Muscle of leg (tissue), 11 donors: ENCODE results near the gene RIN3. TPM values are rescaled to one million over a fixed set of nuclear protein-coding genes. Genes with fewer than 3 reads are reported as not detected.

Experiments
- DNase-seq: peaks from one replicate; pipeline ENCODE4 v3.0.0; 2013
- H3K27ac ChIP-seq: one replicate; pipeline ENCODE4 v1.5.1; 2013; ENCODE audit warnings: mild to moderate bottlenecking, low read length, control low read depth
- H3K27me3 ChIP-seq: one replicate; pipeline ENCODE4 v1.6.1; 2013; ENCODE audit warnings: low read length; ENCODE audit not compliant: control insufficient read depth, insufficient read depth
- H3K36me3 ChIP-seq: one replicate; pipeline ENCODE4 v1.6.1; 2013; ENCODE audit warnings: low read length; ENCODE audit not compliant: control insufficient read depth, insufficient read depth
- H3K4me1 ChIP-seq: one replicate; pipeline ENCODE4 v1.6.1; 2013; ENCODE audit warnings: low read length; ENCODE audit not compliant: control insufficient read depth, insufficient read depth
- H3K4me3 ChIP-seq: one replicate; pipeline ENCODE4 v1.5.1; 2013; ENCODE audit warnings: low read length, control low read depth
- H3K9me3 ChIP-seq: replicated peaks from 2 replicates; pipeline ENCODE4 v1.6.1; 2013; ENCODE audit warnings: low read depth, low read length; ENCODE audit not compliant: control insufficient read depth
- WGBS: methylation state at CpG from one replicate; pipeline ENCODE4 v1.1.5; 2013; ENCODE audit warnings: missing lambda C conversion rate; ENCODE audit not compliant: insufficient coverage; 5-methylcytosine and 5-hydroxymethylcytosine counted together
- polyA plus RNA-seq, 8 donors: library from polyadenylated mRNA; unstranded; fragments of 120-200 nt; gene quantifications; one replicate each; pipeline versions ENCODE4 v1.2.1 to v1.2.3, GENCODE V29; 2013; ENCODE audit warnings: inconsistent platforms in 1 of 8, low replicate concordance in 1 of 8; ENCODE audit not compliant: insufficient read length in 8 of 8, insufficient read depth in 1 of 8
- total RNA-seq: library from RNA; stranded (reverse); fragments of 120-200 nt; gene quantifications from one replicate; pipeline ENCODE4 v1.2.4, GENCODE V29; 2013

The RIN3 gene
- total and polyA plus RNA-seq, 9 donors = 4.3 to 18.2 (median 14.0) TPM

DNA sequence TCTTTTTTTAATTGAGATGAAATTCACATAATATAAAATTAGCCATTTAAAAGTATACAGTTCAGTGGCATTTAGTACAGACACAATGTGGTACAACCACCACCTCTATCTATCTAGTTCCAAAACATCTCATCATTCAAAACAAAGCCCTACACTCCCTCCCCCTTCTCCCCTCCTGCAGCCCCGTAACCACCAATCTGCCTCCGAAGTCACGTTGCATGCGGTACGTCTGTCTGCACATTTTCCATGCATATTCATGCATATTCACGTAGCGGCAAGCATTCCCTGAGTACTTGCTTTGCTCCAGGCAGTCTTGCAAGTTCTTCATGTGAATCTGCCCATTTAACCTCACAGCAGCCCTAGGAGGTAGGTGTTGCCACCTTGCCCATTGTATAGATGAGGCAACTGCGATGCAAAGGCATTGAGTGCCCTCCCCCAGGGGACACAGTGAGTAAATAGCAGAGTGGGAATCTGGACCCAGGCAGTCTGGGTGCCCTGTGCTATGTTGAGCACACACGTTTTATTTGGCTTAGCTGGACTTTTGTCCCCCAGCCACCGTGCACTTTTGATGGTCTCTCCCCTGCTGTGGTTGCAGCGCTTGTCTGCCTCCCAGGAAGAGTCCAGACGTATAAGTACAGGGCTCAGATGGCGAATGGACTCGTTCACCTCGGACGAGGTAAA is 43.4 kb downstream of the RIN3 start:
- no peak overlapping the region for H3K27ac ChIP-seq
- peaks cover 17% of the 10 kb centered on the region for H3K4me1 ChIP-seq
- no peaks in the 10 kb centered on the region for H3K9me3 ChIP-seq
- no peaks in the 10 kb centered on the region for H3K27me3 ChIP-seq
- no peak for DNase-seq
- H3K36me3 ChIP-seq = peaks cover 39% of the 10 kb centered on the region
- no peak overlapping the region for H3K4me3 ChIP-seq
- 86% methylated on average over 13 of the region's 16 CpGs for WGBS

DNA sequence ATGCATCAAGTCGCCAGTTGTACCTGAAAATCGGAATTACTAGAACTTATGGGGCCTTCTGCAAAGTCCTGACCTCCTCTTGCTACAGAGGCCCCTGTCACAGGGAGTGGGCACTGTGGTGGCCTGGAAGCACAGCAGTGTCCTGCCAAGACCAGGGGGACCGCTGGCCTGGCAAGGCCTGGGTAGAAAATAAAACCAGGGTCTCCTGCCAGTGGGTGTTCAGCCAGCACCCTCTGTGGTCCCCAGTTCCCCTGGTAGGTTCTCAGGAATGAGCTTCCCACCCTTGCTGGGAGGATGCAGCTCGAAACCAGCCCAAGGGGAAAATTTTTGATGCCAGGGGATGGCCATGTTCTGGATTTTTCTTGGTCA is 43.9 kb downstream of the RIN3 start:
- WGBS = 79% methylated on average over 4 of the region's 4 CpGs
- H3K4me3 ChIP-seq = no peak overlapping the region
- H3K27me3 ChIP-seq = no peaks in the 10 kb centered on the region
- H3K36me3 ChIP-seq = peaks cover 39% of the 10 kb centered on the region
- H3K9me3 ChIP-seq = no peaks in the 10 kb centered on the region
- DNase-seq = no peak
- no peak overlapping the region for H3K27ac ChIP-seq
- peaks cover 14% of the 10 kb centered on the region for H3K4me1 ChIP-seq

DNA sequence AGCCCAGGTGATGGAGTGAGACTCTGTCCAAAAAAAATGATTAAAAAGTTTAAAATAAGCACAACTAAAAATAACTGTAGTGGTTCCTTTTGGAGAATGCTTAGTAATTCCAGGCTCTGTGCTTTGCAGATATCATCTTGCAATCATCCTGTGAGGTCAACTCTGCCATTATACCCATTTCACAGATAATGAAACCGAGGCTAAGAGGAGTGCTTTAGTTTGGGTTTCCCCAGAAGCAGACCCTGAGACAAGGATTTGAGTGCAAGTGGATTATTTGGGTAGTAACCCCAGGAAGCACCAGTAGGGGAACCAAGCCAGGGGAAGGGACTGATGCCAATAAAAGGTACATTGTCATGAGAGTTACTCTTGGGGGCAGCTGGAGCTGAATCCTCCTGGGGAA is 44.7 kb downstream of the RIN3 start:
- Histone ChIP-seq H3K9me3 (no peaks in the 10 kb centered on the region), H3K27ac (no peak overlapping the region), H3K4me1 (peaks cover 6% of the 10 kb centered on the region), H3K27me3 (no peaks in the 10 kb centered on the region), H3K4me3 (no peak overlapping the region), H3K36me3 (peaks cover 39% of the 10 kb centered on the region)
- WGBS = 100% methylated on average over 1 of the region's 1 CpG
- DNase-seq = no peak

DNA sequence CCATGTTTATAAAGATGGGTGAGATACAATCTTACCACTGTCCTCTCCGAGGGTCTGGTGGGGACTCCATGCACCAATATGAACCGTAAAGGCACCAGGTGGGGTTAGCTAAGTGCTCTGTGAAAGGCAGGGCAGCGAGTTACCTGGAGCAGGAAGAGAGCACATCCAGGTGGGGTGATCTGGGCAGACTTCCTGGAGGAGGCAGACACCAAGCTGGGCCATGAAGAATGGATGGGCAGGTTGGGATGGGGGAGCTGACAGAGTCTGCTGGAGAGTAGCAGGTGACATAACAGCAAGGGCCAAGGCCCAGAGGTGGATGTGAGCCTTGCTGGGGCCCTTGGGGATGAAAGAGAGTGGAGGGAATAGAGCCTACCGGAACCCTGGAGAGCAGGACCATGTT is 45.9 kb downstream of the RIN3 start:
- no peak for DNase-seq
- Histone ChIP-seq H3K36me3 (peaks cover 40% of the 10 kb centered on the region), H3K27me3 (no peaks in the 10 kb centered on the region), H3K9me3 (no peaks in the 10 kb centered on the region), H3K4me3 (no peak overlapping the region), H3K4me1 (peaks cover 9% of the 10 kb centered on the region), H3K27ac (no peak overlapping the region)
- 95% methylated on average over 4 of the region's 4 CpGs for WGBS

DNA sequence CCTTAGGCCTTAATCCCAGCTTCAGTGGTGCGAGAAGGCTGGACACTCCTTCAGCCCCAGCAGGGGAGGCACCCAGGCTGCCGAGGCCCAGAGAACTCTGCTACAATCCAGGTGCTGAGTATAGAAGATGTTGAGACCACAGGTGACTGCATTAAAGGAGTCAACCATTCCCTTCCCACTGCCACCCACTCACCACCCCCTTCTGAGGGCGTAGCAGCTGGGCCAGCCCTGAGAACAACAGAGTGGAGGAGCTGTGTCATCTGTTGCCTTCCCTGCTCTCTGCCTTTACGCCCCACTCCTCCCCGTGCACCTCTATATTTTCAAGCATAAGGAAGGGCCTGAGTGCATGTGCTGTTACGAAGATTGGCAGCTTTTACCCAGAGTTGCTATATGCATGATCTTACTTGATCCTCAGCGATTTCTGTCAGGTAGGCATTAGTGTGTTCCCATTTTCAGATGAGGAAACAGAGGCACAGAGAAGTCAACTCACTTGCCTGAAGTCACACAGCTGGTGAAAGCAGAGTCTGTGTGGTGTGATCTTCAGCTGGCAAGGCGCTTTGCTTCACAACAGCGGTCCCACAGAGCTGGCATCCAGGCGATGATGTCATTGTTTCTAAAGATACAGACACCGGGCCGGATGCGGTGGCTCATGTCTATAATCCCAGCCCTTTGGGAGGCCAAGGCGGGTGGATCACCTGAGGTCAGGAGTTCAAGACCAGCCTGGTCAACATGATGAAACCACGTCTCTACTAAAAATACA is 46.7 kb downstream of the RIN3 start:
- Histone ChIP-seq H3K4me1 (peaks cover 15% of the 10 kb centered on the region), H3K9me3 (no peaks in the 10 kb centered on the region), H3K27me3 (no peaks in the 10 kb centered on the region), H3K4me3 (no peak overlapping the region), H3K36me3 (peaks cover 48% of the 10 kb centered on the region), H3K27ac (no peak overlapping the region)
- no peak for DNase-seq
- WGBS = 88% methylated on average over 9 of the region's 15 CpGs

DNA sequence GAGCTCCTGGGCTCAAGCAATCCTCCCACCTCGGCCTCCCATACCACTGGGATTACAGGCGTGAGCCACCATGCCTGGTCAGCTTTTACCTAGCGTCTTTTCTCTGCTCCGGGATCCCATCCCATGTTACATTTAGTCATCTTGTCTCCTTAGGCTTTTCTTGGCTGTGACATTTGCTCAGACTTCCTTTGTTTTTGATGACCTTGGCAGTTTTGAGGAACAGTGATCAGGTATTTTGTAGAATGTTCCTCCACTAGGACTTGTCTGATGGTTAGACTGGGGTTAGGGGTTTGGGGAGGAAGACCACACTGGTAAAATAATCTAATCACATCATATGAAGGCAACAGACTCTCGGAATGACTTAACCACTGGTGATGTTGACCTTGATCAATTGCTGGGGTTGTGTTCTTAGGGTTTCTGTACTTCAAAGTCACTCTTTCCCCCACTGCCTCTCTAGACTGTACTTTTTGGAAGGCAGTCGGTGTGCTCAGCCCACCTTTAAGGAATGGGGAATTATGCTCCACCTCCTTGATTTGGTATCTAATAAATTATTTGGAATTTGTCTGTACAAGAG is 48.4 kb downstream of the RIN3 start:
- Histone ChIP-seq H3K9me3 (peaks cover 5% of the 10 kb centered on the region), H3K4me3 (no peak overlapping the region), H3K27me3 (no peaks in the 10 kb centered on the region), H3K27ac (no peak overlapping the region), H3K36me3 (peaks cover 49% of the 10 kb centered on the region), H3K4me1 (peaks cover 15% of the 10 kb centered on the region)
- 83% methylated on average over 4 of the region's 6 CpGs for WGBS
- DNase-seq = no peak

DNA sequence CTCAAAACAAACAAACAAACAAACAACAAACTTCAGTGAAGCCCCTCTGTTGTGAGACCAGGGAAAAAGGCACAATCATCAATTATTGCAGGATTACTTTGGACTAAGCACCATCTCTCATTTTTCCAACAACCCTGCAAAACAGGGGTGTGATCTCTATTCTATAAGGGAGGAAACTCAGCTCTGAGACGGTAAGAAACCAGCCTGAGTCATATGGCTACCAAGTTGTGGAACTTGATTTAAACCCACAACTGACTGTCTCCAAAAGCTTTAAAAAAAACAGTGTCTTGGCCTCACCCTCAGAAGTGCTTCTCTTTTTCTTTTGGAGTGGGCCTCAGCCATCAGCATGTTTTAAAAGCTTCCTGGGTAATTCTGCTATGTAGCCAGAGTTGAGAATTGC is 49.8 kb downstream of the RIN3 start:
- H3K27me3 ChIP-seq = no peaks in the 10 kb centered on the region
- H3K36me3 ChIP-seq = peaks cover 45% of the 10 kb centered on the region
- no peak overlapping the region for H3K4me3 ChIP-seq
- WGBS = no CpG with 5 or more reads among the region's 1 CpG
- H3K4me1 ChIP-seq = peaks cover 15% of the 10 kb centered on the region
- peak; percentile 83 for DNase-seq
- peaks cover 8% of the 10 kb centered on the region for H3K9me3 ChIP-seq
- peak overlapping the region; percentile 72 for H3K27ac ChIP-seq

DNA sequence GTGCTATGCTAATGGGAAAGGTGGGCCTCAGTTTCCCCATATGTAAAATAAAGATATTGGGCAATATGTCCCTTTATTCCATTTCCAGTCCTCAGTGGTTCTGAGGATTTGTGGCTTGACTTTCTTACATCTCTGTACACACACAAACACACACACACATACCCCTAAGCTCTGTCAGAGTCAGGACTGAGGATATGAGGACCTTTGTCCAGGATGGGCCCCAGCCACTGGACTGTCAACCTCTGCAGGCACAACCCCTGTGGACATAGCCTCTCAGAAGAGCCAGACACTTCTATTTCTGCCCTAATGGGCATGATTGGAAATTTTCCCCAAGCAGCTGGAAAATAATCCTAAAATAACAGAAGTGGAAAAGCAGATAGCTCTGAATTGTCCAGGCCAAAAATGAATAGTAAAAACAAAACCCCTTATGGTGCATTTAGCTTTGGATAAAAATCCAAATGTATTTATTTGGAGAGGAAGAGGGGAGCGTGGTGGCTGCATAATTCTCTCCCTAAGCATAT is 50.2 kb downstream of the RIN3 start:
- H3K36me3 ChIP-seq = peaks cover 46% of the 10 kb centered on the region
- no peaks in the 10 kb centered on the region for H3K27me3 ChIP-seq
- peaks cover 15% of the 10 kb centered on the region for H3K4me1 ChIP-seq
- H3K9me3 ChIP-seq = peaks cover 8% of the 10 kb centered on the region
- WGBS = no CpG with 5 or more reads among the region's 1 CpG
- peak; percentile 89 for DNase-seq
- H3K27ac ChIP-seq = peak overlapping the region; percentile 72
- no peak overlapping the region for H3K4me3 ChIP-seq

DNA sequence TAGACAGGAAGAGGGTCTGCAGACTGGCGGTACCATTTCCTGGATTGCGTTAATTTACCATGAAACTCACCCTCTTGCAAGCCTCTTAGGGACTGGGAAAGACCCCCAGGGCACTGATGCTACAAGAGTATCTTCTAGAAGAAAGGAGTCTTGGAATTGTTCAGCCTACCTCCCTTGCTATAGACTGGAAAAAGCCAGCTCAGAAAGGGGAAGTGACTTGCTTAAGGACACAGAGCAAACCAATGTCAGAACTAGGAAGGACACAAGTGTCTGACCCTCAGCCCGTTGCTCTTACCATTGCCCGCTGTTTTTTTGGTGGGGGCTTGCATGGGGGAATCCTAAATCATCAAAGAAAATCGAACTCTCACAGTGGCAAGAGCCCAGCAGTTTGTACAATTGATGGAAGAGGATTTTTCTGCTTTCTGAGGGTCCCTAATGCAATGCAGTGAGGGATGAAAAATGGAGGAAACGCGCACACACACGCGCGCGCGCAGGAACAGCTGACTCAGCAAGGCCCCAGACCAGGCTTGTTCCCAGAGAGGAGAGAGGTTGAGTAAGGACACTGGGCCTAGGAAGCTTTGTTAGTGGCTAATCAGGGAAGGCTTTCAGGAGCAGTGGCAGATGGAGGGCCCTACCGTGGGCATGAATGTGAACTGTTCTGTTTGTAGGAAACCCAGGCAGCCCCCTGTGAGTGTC is 50.9 kb downstream of the RIN3 start:
- peaks cover 49% of the 10 kb centered on the region for H3K36me3 ChIP-seq
- H3K27ac ChIP-seq = peak overlapping the region; percentile 72
- peak; percentile 53 for DNase-seq
- peaks cover 8% of the 10 kb centered on the region for H3K9me3 ChIP-seq
- no peak overlapping the region for H3K4me3 ChIP-seq
- 85% methylated on average over 9 of the region's 13 CpGs for WGBS
- no peaks in the 10 kb centered on the region for H3K27me3 ChIP-seq
- peaks cover 18% of the 10 kb centered on the region for H3K4me1 ChIP-seq
